ENCODE results near the gene BSND.
A peak's percentile ranks its signal among the peaks of the same experiment; 100 is the strongest.

BSND gene

GRCh38 chr1:54976747-54977146 is 22.0 kb upstream of the BSND start:
- DNase-seq: no peak

GRCh38 chr1:54977533-54978297 is 21.0 kb upstream of the BSND start:
- no peak for DNase-seq

GRCh38 chr1:54978528-54979326 is 20.0 kb upstream of the BSND start:
- no peak for DNase-seq

GRCh38 chr1:54979327-54979891 is 19.3 kb upstream of the BSND start:
- DNase-seq: no peak

GRCh38 chr1:54980046-54980527 is 18.6 kb upstream of the BSND start:
- no peak for DNase-seq

GRCh38 chr1:54980528-54981241 is 18.0 kb upstream of the BSND start, which contains the start of gene TMEM61:
Gene TMEM61, plus strand, starts transcription at chr1:54980628. Its CDS starts 438 bp downstream, at chr1:54981066.
- no peak for DNase-seq

GRCh38 chr1:54981466-54981865 is 17.3 kb upstream of the BSND start:
- no peak for DNase-seq

- peak; percentile 80 for DNase-seq
Observed at GRCh38 chr1:54982739-54983138, 16.0 kb upstream of the BSND start.

GRCh38 chr1:54984131-54984842 is 14.4 kb upstream of the BSND start:
- DNase-seq: peak; percentile 67

- no peak for DNase-seq
Observed at GRCh38 chr1:54985556-54985955, 13.2 kb upstream of the BSND start.

- DNase-seq: no peak
Observed at GRCh38 chr1:54986025-54986424, 12.7 kb upstream of the BSND start.

GRCh38 chr1:54986533-54986932 is 12.2 kb upstream of the BSND start:
- no peak for DNase-seq

- DNase-seq: no peak
Observed at GRCh38 chr1:54987427-54987826, 11.3 kb upstream of the BSND start.

- no peak for DNase-seq
Observed at GRCh38 chr1:54987919-54988705, 10.6 kb upstream of the BSND start.

- no peak for DNase-seq
Observed at GRCh38 chr1:54988975-54989374, 9.8 kb upstream of the BSND start.

- no peak for DNase-seq
Observed at GRCh38 chr1:54989473-54989872, 9.3 kb upstream of the BSND start.

GRCh38 chr1:54989968-54990810 is 8.5 kb upstream of the BSND start:
- no peak for DNase-seq

GRCh38 chr1:54990916-54991315 is 7.8 kb upstream of the BSND start:
- no peak for DNase-seq

GRCh38 chr1:54991939-54992338 is 6.8 kb upstream of the BSND start:
- DNase-seq: no peak

- DNase-seq: no peak
Observed at GRCh38 chr1:54993140-54993539, 5.6 kb upstream of the BSND start.

Measured in NCI-H2171 (cell line).